ENCODE data around the gene NLGN4Y.

DNA sequence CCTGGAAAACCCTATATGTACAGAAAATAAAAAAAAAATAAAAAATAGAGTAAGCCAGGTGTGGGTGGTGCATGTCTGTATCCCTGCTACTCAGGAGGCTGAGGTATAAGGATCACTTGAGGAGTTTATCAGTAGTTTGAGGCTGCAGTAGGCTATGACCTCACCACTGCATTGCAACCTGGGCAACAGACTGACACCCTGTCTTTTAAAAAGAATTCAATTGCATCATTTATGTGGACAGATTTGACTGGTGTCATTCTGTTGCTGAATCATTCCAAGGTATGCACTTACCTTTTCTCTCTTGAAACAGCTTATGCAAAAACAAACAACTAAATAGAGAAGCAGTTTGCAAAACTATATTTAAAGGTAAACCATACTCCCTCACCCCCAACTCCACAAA, 12.4 kb downstream of the NLGN4Y start:
- TF ChIP-seq POLR2AphosphoS5 (IDR thresholded peaks at IDR 0.05) = no peak
- TF ChIP-seq, protein P1, sequence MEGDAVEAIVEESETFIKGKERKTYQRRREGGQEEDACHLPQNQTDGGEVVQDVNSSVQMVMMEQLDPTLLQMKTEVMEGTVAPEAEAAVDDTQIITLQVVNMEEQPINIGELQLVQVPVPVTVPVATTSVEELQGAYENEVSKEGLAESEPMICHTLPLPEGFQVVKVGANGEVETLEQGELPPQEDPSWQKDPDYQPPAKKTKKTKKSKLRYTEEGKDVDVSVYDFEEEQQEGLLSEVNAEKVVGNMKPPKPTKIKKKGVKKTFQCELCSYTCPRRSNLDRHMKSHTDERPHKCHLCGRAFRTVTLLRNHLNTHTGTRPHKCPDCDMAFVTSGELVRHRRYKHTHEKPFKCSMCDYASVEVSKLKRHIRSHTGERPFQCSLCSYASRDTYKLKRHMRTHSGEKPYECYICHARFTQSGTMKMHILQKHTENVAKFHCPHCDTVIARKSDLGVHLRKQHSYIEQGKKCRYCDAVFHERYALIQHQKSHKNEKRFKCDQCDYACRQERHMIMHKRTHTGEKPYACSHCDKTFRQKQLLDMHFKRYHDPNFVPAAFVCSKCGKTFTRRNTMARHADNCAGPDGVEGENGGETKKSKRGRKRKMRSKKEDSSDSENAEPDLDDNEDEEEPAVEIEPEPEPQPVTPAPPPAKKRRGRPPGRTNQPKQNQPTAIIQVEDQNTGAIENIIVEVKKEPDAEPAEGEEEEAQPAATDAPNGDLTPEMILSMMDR (IDR thresholded peaks at IDR 0.05) = no peak

All from upper lobe of left lung (tissue), 4 donors.